NT2/D1 (cell line): ENCODE results near the gene IRAG1.

ENCODE experiments used
- DNase-seq: peaks from one replicate; pipeline ENCODE4 v3.0.0-alpha.2; 2011; ENCODE audit warnings: low read depth, low spot score
- H3K27me3 ChIP-seq: 2 replicates; pipeline ENCODE4 v1.6.0; 2011; ENCODE audit warnings: mild to moderate bottlenecking; ENCODE audit not compliant: insufficient read length, insufficient read depth
- H3K36me3 ChIP-seq: 2 replicates; pipeline ENCODE4 v1.6.1; 2011; ENCODE audit warnings: mild to moderate bottlenecking, low read length, mixed read lengths; ENCODE audit not compliant: insufficient read depth, insufficient read length
- H3K4me1 ChIP-seq: 2 replicates; pipeline ENCODE4 v1.5.1; 2011; ENCODE audit not compliant: insufficient read depth, insufficient read length
- H3K4me3 ChIP-seq: 2 replicates; pipeline ENCODE4 v1.5.1; 2011; ENCODE audit warnings: low read depth; ENCODE audit not compliant: insufficient read length
- H3K9ac ChIP-seq: 2 replicates; pipeline ENCODE4 v1.6.0; 2011; ENCODE audit warnings: low read depth; ENCODE audit not compliant: insufficient read length
- H3K9me3 ChIP-seq: 2 replicates; pipeline ENCODE4 v1.5.1; 2011; ENCODE audit warnings: mild to moderate bottlenecking, low read length; ENCODE audit not compliant: insufficient read depth
- SUZ12 ChIP-seq: IDR thresholded peaks from 2 replicates; pipeline ENCODE4 v1.6.1; 2011; ENCODE audit not compliant: insufficient read length, insufficient read depth; ENCODE audit errors: extremely low read depth
- YY1 ChIP-seq: IDR thresholded peaks from 2 replicates; pipeline ENCODE4 v1.6.1; 2011; ENCODE audit not compliant: insufficient read length, insufficient read depth
- ZNF274 ChIP-seq: IDR thresholded peaks from 2 replicates; pipeline ENCODE4 v1.6.1; 2011; ENCODE audit warnings: mild to moderate bottlenecking, low read depth, low read length

Gene IRAG1

DNA sequence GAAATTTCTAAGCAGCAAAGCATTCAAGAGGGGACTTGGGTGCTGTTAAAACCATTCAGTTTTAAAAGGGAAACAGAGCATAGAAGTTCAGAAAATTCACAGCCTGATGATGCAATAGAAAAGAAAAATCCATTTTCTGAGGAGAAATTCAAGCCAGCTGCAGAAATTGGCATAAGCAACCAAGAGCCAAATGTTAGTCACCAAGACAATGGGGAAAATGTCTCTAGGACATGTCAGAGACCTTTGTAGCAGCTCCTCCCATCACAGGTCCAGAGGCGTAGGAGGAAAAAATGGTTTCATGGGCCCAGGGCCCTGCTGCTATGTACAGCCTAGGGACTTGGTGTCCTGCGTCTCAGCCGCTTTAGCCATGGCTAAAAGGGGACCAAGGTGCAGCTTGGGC is 5.5 kb upstream of the IRAG1 start:
- no peak overlapping the region for H3K9ac ChIP-seq
- H3K27me3 ChIP-seq, result no peaks in the 10 kb centered on the region
- TF ChIP-seq YY1, result no peak
- no peak for TF ChIP-seq ZNF274
- TF ChIP-seq SUZ12, result no peak
- no peaks in the 10 kb centered on the region for H3K4me1 ChIP-seq
- no peak for DNase-seq
- H3K4me3 ChIP-seq, result no peak overlapping the region
- peaks cover 7% of the 10 kb centered on the region; the same call in 1 of the 2 replicates for H3K9me3 ChIP-seq
- H3K36me3 ChIP-seq, result no peaks in the 10 kb centered on the region

DNA sequence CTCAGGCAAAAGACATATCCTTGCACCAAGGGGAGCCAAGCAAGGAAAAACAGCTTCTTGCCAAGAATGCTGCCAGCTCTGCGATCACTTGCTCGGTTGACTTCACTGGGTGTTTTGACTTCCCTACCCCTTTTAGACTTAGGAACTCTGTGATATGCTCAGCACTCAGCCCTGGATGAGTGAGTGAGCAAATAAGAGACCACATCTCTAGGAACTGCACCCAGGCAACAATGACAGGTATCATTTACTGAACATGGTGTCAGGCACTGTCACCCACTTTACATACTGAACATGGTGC is 3.7 kb upstream of the IRAG1 start:
- Histone ChIP-seq H3K9ac (no peak overlapping the region), H3K27me3 (no peaks in the 10 kb centered on the region), H3K4me3 (no peak overlapping the region), H3K9me3 (peaks cover 7% of the 10 kb centered on the region; the same call in 1 of the 2 replicates), H3K4me1 (peaks cover under 1% of the 10 kb centered on the region), H3K36me3 (no peaks in the 10 kb centered on the region)
- TF ChIP-seq SUZ12 (no peak), YY1 (no peak)
- DNase-seq, result no peak

DNA sequence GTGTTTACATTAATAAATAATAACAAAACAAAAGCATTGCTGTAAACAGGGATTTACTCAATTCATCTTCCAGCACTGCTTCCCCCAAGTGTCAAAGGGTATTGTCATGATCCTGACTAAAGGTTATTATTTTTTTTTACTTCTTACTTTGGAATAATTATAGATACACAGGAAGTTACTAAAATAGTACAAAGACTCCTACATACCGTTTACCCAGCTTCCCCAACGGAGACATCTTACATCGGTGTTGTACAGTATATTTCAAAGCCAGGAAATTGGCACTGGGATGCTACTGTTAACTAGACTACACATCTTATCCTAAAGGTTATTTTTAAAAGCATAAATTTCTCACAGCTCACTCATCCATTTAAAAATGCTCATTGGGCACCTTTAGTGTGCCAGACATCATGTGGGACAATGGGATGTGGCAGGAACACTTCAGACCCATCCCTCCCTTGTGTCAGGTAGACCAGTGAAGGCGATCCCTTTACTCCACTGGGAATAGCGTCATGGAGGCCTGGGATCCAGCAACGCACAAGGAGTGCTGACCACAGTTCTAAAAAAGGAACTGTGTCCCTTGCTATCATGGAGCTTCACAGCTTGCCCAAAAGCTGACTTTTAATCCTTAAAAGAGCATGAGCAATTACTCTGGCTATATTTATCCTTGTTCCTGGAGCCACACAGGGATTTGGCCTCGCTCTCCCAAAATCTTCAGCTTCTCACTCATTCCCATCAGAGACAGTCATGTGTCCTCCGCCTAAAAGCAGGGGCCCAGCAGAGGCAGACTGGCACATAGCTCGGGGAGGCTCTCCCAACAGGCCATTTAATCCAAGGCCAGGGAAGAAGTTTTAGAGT is 3.1 kb upstream of the IRAG1 start:
- Histone ChIP-seq H3K36me3 (no peaks in the 10 kb centered on the region), H3K9me3 (peaks cover 7% of the 10 kb centered on the region; the same call in 1 of the 2 replicates), H3K4me1 (peaks cover 4% of the 10 kb centered on the region), H3K27me3 (no peaks in the 10 kb centered on the region), H3K4me3 (no peak overlapping the region), H3K9ac (no peak overlapping the region)
- TF ChIP-seq SUZ12 (no peak), YY1 (no peak), ZNF274 (no peak)
- DNase-seq, result no peak

DNA sequence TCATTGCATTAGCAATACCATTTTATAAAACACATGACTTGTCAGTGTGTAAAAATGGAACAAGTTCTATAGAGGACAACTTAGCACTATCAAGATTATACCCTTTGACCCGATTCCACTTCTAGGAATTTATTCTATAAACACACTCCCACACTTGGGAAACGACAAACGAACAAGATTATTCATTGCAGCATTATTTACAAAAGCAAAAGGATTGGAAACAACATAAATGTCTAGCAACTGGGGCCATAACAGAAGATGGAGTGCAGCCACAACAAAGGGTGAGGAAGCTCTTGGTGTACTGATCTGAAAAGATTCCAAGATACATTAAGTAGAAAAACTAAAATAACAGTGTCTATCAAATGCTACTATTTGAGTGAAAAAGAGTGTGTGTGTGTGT is 2.3 kb upstream of the IRAG1 start:
- Histone ChIP-seq H3K4me3 (no peak overlapping the region), H3K4me1 (peaks cover 4% of the 10 kb centered on the region), H3K36me3 (no peaks in the 10 kb centered on the region), H3K9me3 (peaks cover 7% of the 10 kb centered on the region; the same call in 1 of the 2 replicates), H3K9ac (no peak overlapping the region), H3K27me3 (no peaks in the 10 kb centered on the region)
- no peak for DNase-seq
- no peak for TF ChIP-seq ZNF274
- no peak for TF ChIP-seq SUZ12
- TF ChIP-seq YY1, result no peak

DNA sequence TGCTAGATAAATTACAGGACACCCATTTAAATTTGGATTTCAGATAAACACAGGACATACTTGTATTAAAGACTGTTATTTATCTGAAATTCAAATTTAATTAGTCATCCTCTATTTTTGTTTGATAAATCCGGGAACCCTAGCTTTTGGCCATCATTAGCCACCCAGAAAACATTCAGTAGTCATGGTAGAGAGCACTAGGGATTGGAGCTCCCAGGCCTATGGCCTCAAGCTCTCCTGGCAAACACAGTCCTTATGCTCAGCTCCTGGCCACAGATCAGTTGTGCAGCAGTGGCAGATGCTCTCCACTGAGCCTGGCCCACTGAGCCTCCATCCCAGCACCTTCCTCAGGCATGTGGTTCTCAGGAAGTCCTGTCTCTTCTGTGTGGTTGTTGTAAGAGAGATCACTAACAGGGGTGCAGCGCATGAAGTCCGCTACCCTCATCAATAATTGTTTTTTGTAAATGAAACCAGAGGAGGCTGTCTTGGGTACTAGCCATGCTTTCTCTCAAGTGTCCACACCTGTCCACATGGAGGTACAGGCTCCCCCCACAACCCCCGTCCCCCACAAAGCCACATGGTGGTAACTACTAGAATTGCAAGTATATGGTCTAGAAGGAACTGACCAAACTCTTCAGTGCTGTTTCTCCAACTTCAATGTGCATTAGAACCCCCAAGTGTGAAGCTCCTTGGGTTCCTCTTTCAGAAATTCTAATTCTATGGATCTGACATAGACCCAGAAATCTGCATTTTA is 1.1 kb upstream of the IRAG1 start:
- Histone ChIP-seq H3K27me3 (no peaks in the 10 kb centered on the region), H3K36me3 (no peaks in the 10 kb centered on the region), H3K4me1 (peaks cover 4% of the 10 kb centered on the region), H3K9me3 (peaks cover 6% of the 10 kb centered on the region; the same call in 1 of the 2 replicates), H3K4me3 (no peak overlapping the region), H3K9ac (no peak overlapping the region)
- TF ChIP-seq YY1 (no peak), ZNF274 (no peak), SUZ12 (no peak)
- DNase-seq, result no peak

DNA sequence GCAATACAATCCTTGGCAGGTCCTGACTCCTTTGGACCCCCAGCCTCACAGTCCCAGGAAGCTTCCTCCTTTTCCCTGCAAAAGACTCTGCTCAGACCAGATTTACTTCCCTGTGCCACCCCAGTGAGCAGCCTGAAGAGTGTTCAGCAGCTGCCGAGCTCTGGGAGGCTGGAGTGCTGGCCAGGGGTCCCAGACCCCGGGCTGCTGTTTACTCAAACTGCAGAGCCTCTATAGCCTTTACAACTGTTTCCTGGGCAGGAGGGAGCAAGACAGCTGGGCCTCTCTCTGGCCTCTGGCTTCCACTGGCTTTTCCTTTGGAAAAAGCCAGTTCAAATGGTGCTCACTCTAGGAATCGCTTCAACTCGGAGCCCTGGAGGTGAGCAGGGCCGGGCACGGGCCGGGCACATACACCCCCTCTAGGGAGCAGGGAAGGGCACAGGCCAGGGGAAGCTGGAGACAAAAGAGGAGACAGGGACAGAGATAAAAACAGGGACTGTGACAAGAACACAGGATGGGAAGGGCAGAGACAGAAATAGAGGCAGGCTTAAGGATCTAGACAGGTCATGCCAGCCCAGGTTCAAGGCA is 932 bp downstream of the IRAG1 start:
- no peak overlapping the region for H3K9ac ChIP-seq
- peaks cover 4% of the 10 kb centered on the region for H3K4me1 ChIP-seq
- H3K9me3 ChIP-seq, result no peaks in the 10 kb centered on the region
- no peaks in the 10 kb centered on the region for H3K27me3 ChIP-seq
- H3K4me3 ChIP-seq, result no peak overlapping the region
- no peak for DNase-seq
- no peak for TF ChIP-seq ZNF274
- TF ChIP-seq SUZ12, result no peak
- TF ChIP-seq YY1, result no peak
- no peaks in the 10 kb centered on the region for H3K36me3 ChIP-seq

DNA sequence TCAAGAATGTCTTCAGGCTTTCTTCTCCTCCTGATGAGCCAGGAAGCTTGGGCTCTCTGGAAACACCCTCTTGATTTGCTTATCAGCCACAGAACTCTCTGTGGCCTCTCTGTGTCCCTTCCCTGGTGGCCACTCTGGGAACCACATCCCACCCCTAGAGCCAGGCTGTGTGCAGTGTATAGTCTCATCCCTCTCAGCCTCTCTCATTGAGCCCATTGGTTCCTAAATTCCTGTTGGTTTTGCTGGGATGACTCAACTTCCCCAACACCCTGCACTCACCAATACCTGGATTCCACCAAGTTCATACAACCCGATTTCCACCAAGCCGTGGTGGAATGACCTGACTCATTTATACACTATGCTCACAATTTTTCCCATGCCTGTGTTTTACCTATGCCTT is 5.2 kb downstream of the IRAG1 start:
- H3K4me1 ChIP-seq, result peaks cover 4% of the 10 kb centered on the region
- H3K27me3 ChIP-seq, result no peaks in the 10 kb centered on the region
- H3K36me3 ChIP-seq, result no peaks in the 10 kb centered on the region
- no peak overlapping the region for H3K4me3 ChIP-seq
- no peaks in the 10 kb centered on the region for H3K9me3 ChIP-seq
- no peak for DNase-seq
- TF ChIP-seq ZNF274 (no peak), SUZ12 (no peak), YY1 (no peak)
- H3K9ac ChIP-seq, result no peak overlapping the region
